Eye (tissue), 1 donor: ENCODE results near the gene APOBEC3H.
"Not testable (repeated sequence)": the region's sequence is repeated elsewhere in the genome, so short reads cannot be mapped to it uniquely, and the experiment has no call there.

Experiments
- DNase-seq: peaks from one replicate; pipeline ENCODE4 v3.0.0-alpha.2; 2015

Gene APOBEC3H

GRCh38 chr22:39097098-39098020 lies at the start of gene APOBEC3H:
APOBEC3H (plus strand) TSS chr22:39097244; CDS start chr22:39100279, 3,035 bp downstream.
- DNase-seq: no peak

- DNase-seq: not testable (repeated sequence)
Measured at GRCh38 chr22:39049486-39049885, 47.6 kb upstream of the APOBEC3H start.

- not testable (repeated sequence) for DNase-seq
Measured at GRCh38 chr22:39051844-39052495, 45.1 kb upstream of the APOBEC3H start.

GRCh38 chr22:39055658-39056057 lies 41.4 kb upstream of the APOBEC3H start:
- no peak for DNase-seq

GRCh38 chr22:39061290-39061689 lies 35.8 kb upstream of the APOBEC3H start:
- not testable (repeated sequence) for DNase-seq

GRCh38 chr22:39061951-39062350 lies 35.1 kb upstream of the APOBEC3H start:
- DNase-seq: not testable (repeated sequence)

GRCh38 chr22:39063904-39064303 lies 33.1 kb upstream of the APOBEC3H start:
- DNase-seq: not testable (repeated sequence)

GRCh38 chr22:39066442-39067276 lies 30.4 kb upstream of the APOBEC3H start:
- not testable (repeated sequence) for DNase-seq

- no peak for DNase-seq
Measured at GRCh38 chr22:39068033-39068785, 28.8 kb upstream of the APOBEC3H start.

- no peak for DNase-seq
Measured at GRCh38 chr22:39070186-39070585, 26.9 kb upstream of the APOBEC3H start.

GRCh38 chr22:39072581-39072981 lies 24.5 kb upstream of the APOBEC3H start:
- DNase-seq: not testable (repeated sequence)

GRCh38 chr22:39073981-39074380 lies 23.1 kb upstream of the APOBEC3H start:
- no peak for DNase-seq

- not testable (repeated sequence) for DNase-seq
Measured at GRCh38 chr22:39076155-39077025, 20.7 kb upstream of the APOBEC3H start.

- DNase-seq: peak; percentile 30
Measured at GRCh38 chr22:39077026-39077840, 19.8 kb upstream of the APOBEC3H start, which contains the start of gene APOBEC3G. APOBEC3G (plus strand) TSS chr22:39077275; CDS start chr22:39077362, 87 bp downstream.

- not testable (repeated sequence) for DNase-seq
Measured at GRCh38 chr22:39077912-39078311, 19.1 kb upstream of the APOBEC3H start.

GRCh38 chr22:39078329-39078728 lies 18.7 kb upstream of the APOBEC3H start:
- no peak for DNase-seq

- not testable (repeated sequence) for DNase-seq
Measured at GRCh38 chr22:39079054-39079637, 17.9 kb upstream of the APOBEC3H start.

GRCh38 chr22:39080052-39080762 lies 16.8 kb upstream of the APOBEC3H start:
- no peak for DNase-seq

- no peak for DNase-seq
Measured at GRCh38 chr22:39081016-39081415, 16.0 kb upstream of the APOBEC3H start.
